GM18508 (cell line): ENCODE results near the gene CACNA1D.

ENCODE experiments used
- ATAC-seq: cut with Tn5 transposase; IDR thresholded peaks from one replicate; pipeline ENCODE4 v1.9.1; 2021; ENCODE audit warnings: moderate number of reproducible peaks; ENCODE audit not compliant: insufficient read depth, unreplicated experiment

CACNA1D gene

DNA sequence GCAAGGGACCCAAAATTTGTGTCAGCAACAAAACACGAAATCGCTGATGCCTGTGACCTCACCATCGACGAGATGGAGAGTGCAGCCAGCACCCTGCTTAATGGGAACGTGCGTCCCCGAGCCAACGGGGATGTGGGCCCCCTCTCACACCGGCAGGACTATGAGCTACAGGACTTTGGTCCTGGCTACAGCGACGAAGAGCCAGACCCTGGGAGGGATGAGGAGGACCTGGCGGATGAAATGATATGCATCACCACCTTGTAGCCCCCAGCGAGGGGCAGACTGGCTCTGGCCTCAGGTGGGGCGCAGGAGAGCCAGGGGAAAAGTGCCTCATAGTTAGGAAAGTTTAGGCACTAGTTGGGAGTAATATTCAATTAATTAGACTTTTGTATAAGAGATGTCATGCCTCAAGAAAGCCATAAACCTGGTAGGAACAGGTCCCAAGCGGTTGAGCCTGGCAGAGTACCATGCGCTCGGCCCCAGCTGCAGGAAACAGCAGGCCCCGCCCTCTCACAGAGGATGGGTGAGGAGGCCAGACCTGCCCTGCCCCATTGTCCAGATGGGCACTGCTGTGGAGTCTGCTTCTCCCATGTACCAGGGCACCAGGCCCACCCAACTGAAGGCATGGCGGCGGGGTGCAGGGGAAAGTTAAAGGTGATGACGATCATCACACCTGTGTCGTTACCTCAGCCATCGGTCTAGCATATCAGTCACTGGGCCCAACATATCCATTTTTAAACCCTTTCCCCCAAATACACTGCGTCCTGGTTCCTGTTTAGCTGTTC lies 316.9 kb downstream of the CACNA1D start:
- ATAC-seq = no peak

DNA sequence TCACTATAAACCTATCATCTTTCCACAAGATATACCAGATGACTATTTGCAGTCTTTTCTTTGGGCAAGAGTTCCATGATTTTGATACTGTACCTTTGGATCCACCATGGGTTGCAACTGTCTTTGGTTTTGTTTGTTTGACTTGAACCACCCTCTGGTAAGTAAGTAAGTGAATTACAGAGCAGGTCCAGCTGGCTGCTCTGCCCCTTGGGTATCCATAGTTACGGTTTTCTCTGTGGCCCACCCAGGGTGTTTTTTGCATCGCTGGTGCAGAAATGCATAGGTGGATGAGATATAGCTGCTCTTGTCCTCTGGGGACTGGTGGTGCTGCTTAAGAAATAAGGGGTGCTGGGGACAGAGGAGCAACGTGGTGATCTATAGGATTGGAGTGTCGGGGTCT lies 318.0 kb downstream of the CACNA1D start:
- no peak for ATAC-seq

DNA sequence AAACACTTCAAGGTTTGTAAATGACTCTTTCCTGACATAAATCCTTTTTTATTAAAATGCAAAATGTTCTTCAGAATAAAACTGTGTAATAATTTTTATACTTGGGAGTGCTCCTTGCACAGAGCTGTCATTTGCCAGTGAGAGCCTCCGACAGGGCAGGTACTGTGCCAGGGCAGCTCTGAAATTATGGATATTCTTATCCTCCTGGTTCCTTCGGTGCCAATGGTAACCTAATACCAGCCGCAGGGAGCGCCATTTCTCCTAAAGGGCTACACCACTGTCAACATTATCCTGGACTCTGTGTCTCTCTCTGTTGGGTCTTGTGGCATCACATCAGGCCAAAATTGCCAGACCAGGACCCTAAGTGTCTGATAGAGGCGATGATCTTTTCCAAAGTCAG lies 318.8 kb downstream of the CACNA1D start:
- no peak for ATAC-seq

DNA sequence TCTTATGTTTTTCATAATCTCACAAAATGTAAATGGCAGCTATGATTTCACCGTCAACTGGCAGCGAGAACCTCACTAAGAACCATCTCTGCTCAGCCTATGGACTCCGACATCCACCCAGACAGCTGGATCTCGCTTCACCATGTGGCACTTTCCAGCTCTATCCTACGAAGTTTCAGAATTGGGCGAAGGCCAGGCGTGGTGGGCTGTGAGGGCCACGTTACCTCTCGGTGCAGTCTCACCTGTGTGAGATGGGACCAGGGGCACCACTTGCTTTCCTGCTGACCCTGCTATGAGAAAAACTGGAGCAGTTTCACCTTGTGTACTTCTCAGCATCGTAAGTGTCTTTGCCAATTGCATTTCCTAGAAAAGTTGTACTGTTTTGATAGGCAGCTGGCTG lies 319.5 kb downstream of the CACNA1D start:
- no peak for ATAC-seq

DNA sequence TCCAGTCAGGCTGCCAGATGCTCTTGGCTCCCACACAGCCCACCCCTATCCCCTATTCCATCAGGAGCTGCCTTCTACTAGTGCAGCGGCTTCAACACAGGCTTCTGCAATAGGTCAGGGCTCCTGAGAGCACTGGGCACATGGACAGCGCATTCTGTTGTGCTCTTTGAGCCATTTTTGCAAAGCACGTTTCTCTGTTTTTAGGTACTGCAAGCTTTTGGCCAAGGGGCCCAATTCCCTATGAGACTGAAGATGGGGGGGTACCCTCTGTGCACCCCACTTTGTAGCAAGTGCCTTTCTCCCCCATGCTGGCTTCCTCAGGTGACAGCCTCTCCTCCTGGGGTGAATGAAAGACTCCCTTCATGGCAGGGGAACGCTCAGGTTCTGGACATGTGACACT lies 320.7 kb downstream of the CACNA1D start:
- no peak for ATAC-seq

DNA sequence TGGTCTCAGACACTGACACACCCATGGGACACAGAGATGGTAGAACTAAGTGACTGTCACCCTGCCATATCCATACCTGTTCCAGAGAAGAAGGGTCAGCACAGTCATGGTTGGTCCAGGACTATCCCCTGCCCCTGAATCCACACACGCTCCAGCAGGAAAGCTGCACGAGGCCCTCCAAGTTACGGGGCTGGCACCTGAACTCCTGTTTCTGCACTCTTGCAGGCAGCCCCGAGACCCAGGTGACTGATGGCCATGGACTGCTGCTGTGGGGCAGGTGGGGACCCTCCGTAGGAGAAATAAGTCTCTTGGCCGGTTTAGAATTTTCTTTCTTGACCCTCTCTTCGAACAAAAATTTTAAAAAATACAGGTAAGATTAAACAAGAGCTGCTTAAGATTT lies 321.2 kb downstream of the CACNA1D start:
- ATAC-seq = no peak

DNA sequence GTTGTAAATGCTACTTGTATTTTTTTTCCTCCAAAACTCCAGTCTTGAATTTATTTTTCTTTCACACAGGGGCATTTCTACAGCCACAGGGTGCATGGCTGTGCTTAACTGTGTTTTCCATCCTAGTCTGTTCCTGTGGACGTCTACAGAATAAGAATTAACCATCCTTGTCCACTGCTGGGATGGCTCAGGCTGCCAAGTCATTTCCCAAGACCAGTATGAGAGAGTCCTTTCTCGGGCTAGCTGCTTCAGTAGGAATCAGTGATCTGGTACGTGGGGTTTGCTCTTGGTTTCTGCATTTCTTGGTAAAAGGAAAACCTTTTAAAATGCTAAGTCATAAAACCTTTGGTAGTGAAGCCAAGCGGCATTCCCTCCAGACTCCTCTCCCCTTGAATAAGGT lies 322.0 kb downstream of the CACNA1D start:
- ATAC-seq = no peak

DNA sequence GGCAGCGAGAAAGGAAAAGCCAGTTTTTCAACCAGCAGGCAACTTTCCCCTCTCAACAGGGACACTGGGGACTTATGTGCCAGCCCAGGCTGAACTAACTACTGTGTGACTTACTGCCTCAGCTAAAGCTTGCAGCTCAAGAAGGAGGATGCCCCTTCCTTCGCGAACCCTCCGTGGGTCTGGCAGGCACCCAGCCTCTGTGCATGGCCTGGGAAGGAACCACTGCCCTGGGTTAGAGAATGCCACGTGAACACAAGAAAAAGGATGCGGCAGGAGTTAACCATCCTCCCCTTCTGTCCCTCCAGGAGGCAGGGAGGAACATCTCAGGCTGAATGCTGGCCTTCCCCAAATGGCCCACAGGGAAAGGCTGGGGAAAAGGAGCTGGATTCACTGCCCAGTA lies 322.8 kb downstream of the CACNA1D start:
- ATAC-seq = no peak

DNA sequence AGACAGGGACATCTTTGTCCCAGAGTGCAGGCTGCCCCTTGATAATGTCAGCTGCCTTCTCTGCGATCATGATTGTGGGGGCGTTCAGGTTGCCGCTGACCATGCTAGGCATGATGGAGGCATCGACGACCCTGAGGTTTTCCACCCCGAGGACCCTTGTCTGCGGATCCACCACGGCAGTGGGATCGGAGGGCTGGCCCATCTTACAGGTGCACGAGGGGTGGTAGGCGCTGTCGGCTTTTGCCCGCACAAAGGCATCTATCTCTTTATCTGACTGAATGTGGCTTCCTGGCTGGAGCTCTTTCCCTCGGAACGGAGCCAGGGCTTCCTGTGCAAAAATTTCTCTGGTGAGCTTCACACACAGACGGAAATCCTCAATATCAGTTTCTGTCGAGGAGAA lies 323.4 kb downstream of the CACNA1D start:
- no peak for ATAC-seq

DNA sequence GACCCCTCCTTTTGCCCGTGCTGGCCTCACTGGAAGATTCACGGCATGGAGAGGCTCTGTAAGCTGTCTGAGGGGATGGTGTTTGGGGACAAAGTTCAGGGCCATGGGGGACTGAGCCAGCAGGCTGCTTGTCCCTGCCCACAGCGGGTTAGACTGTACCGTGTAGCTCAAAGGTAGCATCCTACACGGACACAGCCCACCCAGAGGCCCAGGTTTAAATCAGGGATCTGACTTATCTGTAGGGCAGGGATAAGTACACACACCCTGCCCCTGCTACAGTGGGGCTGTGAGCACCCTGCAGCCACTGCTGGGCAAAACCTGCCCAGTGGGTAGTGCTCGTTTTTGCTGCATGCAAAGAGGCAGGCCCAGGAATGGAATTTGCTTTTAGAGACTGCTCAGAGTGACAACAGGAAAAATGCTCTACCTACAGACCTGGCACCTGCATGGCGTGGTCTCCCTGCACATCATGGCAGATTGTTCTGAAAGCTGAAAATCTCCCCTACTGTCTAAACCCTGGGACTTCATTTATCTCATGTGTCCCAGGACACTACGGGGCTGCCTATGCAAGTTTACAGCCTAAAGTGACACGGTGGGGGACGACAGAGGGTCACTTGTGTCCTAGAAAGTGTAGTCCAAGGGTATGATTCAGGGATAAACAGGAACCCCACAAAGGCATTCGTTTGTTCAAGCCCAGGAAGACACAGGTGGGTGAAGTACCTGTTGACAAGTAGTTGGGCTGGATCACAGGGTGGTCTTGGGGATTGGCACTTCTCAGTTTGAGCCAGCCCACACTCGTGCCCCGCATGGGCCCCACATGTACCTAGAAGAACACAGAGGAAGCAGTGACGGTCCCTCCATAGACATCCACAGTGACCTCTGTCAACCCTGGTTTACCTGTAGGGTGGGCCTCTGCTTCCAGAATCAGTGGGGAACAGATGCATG lies 324.1 kb downstream of the CACNA1D start:
- no peak for ATAC-seq

DNA sequence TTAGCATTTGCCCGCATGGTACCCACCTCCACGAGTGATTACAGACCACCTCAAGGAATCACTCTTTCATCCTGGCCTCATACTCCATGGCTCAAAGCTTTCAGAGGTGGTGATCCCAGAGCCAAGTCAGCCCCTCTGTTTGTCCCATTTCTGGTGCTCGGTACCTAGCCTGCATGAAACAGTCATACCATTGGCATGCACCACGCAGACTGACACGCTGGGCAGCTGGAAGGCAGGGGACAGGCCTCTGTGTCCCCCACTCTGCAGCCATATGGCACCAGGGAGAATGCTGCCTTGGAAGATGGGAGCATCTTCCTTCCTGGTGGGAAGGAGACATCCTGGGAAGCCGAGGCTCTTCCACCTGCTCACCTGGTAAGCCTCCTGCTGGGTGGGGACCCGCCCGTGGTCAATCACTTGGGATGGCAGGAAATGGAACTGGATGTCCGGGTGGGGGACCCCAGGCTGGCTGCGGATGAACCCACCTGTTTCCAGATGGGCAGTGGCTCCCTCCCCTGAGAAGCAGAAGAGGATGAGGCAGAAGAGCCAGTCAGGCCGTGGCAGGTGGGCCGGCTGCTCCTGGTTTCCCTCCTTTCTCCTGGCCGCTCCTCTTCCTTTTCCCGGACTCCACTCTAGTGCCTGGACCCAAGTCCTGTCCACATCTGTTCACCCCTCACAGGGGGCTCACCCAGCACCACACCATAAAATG lies 324.9 kb downstream of the CACNA1D start:
- no peak for ATAC-seq

DNA sequence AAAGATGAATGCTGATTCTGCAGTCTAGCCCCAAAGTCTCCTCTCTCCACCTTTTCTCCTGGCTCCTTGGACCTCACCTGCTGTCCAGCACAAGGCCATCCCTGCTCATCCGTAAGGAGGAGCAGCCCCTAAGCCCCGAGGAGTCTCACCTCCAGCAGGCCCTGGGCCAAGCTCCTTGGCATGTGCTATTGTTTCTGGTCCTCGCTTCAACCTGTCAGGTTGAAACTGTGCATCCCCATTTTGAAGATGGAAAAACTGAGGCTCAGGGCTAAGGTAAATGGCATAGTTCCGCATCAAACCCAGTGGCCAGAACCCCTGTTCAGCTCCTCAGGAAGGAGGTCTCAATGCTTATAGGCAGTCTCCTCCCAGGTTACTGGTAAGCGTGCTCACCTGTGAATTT lies 325.7 kb downstream of the CACNA1D start:
- ATAC-seq = no peak

DNA sequence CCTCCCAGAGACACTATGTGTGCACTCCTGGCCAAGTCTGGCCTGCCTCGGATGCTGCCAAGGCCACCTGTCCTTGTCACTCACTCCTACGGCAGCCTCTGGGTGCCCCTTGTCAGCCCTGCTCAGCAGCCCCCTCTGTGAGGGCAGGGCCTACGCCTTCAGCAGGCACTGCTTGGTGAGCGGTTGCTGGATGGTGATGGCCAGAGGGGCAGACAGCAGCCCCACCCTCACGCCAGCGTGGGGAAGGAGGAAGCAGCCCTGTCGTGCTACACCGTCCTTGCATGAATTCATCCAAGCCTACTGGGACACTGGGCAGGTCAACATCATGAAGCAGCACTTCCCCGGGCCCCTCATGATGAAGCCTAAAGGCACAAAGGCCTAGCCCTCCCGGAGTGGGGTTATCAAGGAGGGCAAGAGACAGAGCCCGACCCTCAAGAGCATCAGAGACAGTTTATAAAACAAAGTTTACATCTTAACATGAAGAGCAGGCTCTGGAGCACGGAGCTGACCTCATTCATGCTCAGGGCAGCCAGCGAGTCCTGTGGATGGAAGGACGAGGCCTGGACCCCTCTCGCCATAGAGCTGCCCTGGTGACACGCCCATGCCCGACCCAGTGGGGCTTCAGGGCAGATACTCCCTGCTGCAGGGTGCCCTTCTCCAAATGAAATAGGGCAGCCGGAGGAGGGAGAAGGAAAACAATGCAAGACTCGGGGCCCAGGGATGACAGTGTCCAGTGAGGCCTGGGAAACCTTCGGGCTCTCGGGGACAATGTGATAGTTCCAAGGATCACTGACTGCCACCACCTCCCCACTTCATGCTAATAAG lies 326.6 kb downstream of the CACNA1D start:
- ATAC-seq = no peak

DNA sequence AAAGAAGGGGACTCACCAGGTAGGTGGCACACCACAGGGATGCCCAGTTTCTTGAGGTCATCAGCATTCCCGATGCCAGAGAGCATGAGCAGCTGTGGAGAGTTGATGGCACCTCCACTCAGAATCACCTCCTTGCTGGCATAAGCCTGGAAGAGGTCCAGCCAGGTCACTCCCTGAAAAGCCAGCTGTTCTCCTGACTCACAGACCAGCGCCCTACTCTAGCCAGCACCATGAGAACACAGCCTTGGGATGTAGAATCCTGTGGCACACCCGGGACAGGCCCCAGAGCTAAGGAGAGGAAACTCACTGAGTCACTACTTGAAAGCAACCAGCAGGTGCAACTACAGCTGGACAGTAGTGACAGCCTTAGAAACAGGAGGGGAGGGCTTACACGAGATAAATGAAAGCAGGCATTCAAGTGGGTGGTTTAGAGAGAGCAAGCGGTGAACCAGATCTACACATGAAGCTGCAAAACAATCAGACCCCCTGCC lies 327.3 kb downstream of the CACNA1D start:
- ATAC-seq = no peak

DNA sequence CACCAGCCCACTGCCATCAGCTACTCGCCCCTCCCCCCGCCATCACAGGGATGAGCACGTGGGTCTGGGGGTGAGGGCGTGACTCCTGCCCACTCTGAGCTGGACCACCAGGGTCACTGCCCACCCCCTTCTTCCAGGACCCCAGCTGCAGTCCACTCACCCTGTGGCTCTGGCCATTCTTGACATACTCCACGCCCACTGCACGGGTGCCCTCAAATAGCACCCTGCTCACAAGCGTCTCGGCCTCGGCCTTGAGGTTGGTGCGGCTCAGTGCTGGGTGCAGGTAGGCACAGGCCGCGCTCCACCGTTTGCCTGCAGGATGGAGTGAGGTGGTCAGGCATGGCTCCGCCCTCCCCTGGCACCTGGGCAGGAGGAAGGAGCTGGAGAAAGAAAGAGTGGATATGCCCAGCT lies 327.9 kb downstream of the CACNA1D start:
- no peak for ATAC-seq

DNA sequence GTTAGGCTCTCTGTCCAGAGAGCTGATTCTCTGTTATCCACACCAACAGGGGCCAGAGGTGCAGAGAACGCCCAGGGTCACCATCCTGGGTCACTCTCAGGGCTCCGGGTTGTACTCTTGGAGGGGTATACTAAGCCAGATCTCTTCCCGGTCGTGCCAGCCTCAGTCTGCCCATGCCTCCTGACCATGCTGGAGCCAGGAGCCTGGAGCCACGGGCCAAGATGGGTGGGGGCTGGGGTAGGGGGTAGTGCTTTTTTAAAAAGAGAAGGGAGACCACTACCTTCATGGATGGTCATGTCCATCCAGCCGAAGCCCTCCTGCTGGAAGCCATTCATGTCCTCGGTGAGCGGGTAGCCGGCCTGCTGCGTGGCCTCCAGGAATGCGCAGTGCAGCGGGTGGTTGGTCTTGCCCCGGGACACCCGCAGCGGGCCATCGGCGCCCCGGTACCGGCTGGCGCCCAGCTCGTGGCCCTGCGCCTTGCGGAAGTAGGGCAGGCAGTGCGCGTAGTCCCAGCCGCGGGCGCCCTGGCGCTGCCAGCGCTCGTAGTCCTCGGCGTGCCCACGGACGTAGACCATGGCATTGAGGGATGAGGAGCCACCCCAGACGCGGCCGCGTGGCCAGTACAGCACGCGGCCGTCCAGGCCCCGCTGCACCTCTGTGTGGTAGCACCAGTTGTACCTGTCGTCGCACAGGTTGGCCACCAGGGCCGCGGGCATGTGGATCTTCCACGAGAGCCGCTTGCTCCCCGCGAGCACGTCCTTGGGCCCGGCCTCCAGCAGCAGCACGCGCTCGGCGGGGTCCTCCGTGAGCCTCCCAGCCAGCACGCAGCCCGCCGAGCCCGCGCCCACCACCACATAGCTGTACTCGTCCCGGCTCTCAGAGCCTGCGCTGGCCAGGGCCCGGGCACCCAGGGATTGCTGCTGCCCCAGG lies 328.9 kb downstream of the CACNA1D start:
- no peak for ATAC-seq

DNA sequence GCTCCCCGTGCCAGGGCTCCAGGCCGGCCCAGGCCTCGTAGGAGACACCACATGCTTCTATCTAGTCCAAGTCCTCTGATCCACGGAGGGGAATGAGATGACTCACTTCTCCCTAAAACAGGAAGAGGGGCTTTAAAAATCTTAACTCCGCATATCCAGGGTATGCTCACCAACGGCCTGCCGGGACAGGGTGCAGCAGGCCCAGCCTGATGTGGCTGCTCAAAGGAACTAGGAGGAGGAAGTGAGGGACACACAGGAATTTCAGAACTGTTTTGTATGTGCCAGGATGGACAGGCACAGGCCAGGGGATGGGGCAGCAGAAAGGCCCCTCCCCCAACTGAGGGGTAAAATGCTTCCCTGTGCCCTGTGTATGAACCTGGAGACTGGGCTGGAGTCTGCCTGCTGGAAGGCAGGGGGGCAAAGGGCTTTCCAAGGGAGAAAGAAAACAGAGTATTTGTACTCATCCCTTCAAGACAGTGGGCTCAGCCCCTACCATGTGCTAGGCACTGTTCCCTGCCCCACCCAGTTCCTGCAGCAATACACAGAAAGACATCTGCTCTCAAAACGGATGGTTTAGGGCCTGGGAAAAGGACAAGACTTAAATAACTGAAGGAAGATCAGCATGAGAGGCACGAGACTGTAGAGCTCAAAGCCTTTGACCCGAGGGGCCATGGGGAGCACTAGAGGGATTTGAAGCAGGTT lies 329.7 kb downstream of the CACNA1D start:
- ATAC-seq = no peak

DNA sequence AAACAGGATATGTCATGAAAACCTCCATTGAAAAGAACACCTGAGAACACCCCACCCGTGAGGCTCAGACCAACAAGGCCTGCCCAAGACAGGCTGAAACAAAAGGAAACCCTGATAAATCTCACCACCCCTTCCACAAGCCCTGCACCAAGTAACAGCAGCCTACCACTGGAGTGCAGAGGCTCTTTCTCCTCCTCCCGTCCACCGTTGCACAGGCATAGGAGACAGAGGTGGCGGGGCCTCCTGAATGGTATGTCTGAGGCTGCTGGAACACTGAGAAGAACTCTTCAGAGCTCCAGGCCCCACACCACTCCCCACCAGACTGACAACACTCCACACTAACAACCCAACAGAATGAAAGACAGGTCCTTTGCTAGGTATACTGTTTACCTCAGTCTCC lies 330.4 kb downstream of the CACNA1D start:
- no peak for ATAC-seq
